ENCODE measurements around the gene PLEKHH3. TPM values are rescaled to one million over a fixed set of nuclear protein-coding genes. Genes with fewer than 3 reads are reported as not detected.
"Not testable (repeated sequence)": the region's sequence is repeated elsewhere in the genome, so short reads cannot be mapped to it uniquely, and the experiment has no call there.

Gene PLEKHH3
- total RNA-seq, 2 experiments from 2014 or later = 1.8 to 3.1 TPM

- H3K9me3 Mint-ChIP-seq = no peaks in the 10 kb centered on the region
- ChIA-PET POLR2A (interaction anchor here (1.1 kb wide), 1 partner anchor 30 kb away, joined by 4 read pairs; the partner anchor contains the start of gene TUBG1), CTCF (no interaction called here)
- H3K27me3 Mint-ChIP-seq = peaks cover 10% of the 10 kb centered on the region
- no peak for DNase-seq
- no peaks in the 10 kb centered on the region for H3K4me1 Mint-ChIP-seq
- no peak overlapping the region for H3K27ac Mint-ChIP-seq
- H3K4me3 Mint-ChIP-seq = no peak overlapping the region
- H3K36me3 Mint-ChIP-seq (ENCODE audit: low read depth) = no peaks in the 10 kb centered on the region
These were observed 37.2 kb downstream of the PLEKHH3 start for GRCh38 chr17:42639525-42640113.

GRCh38 chr17:42632949-42633444 lies 43.8 kb downstream of the PLEKHH3 start:
- no peaks in the 10 kb centered on the region for H3K36me3 Mint-ChIP-seq (ENCODE audit: low read depth)
- no peak for DNase-seq
- no peak overlapping the region for H3K4me3 Mint-ChIP-seq
- peaks cover 2% of the 10 kb centered on the region for H3K4me1 Mint-ChIP-seq
- POLR2A ChIA-PET = interaction anchor here (0.7 to 1.1 kb wide), 4 partner anchors 14 to 46 kb away, joined by 3 read pairs; partner anchors contain the start of gene TUBG1
- CTCF ChIA-PET = interaction anchor here (1.0 kb wide), 1 partner anchor 25 kb away, joined by 6 read pairs; no protein-coding TSS in a partner anchor
- no peaks in the 10 kb centered on the region for H3K9me3 Mint-ChIP-seq
- H3K27me3 Mint-ChIP-seq = no peaks in the 10 kb centered on the region
- H3K27ac Mint-ChIP-seq = no peak overlapping the region

GRCh38 chr17:42629411-42630009 lies 47.3 kb downstream of the PLEKHH3 start:
- H3K4me1 Mint-ChIP-seq = peaks cover 2% of the 10 kb centered on the region
- no peaks in the 10 kb centered on the region for H3K9me3 Mint-ChIP-seq
- H3K4me3 Mint-ChIP-seq = no peak overlapping the region
- CTCF ChIA-PET = interaction anchor here (1.7 kb wide), 1 partner anchor 134 kb away, joined by 5 read pairs; no protein-coding TSS in a partner anchor
- H3K27me3 Mint-ChIP-seq = no peaks in the 10 kb centered on the region
- no peaks in the 10 kb centered on the region for H3K36me3 Mint-ChIP-seq (ENCODE audit: low read depth)
- H3K27ac Mint-ChIP-seq = no peak overlapping the region
- POLR2A ChIA-PET = interaction anchor here (1.0 kb wide), 1 partner anchor 12 kb away, joined by 3 read pairs; no protein-coding TSS in a partner anchor
- no peak for DNase-seq

- H3K27ac Mint-ChIP-seq; H3K4me1 Mint-ChIP-seq; H3K36me3 Mint-ChIP-seq (ENCODE audit: low read depth); H3K4me3 Mint-ChIP-seq; CTCF ChIA-PET; H3K9me3 Mint-ChIP-seq; DNase-seq; H3K27me3 Mint-ChIP-seq: not testable (repeated sequence)
- POLR2A ChIA-PET = interaction anchor here (0.6 kb wide), 1 partner anchor 328 kb away, joined by 3 read pairs; no protein-coding TSS in a partner anchor
These were observed 49.6 kb downstream of the PLEKHH3 start for GRCh38 chr17:42627032-42627764.

- H3K4me1 Mint-ChIP-seq = peaks cover 3% of the 10 kb centered on the region
- DNase-seq = no peak
- H3K27ac Mint-ChIP-seq = no peak overlapping the region
- ChIA-PET POLR2A (no interaction called here), CTCF (interaction anchor here (0.7 to 0.8 kb wide), 2 partner anchors 11 to 14 kb away, joined by 3 read pairs; partner anchors contain the start of genes RETREG3 and TUBG1)
- no peak overlapping the region for H3K4me3 Mint-ChIP-seq
- H3K9me3 Mint-ChIP-seq = no peaks in the 10 kb centered on the region
- no peaks in the 10 kb centered on the region for H3K36me3 Mint-ChIP-seq (ENCODE audit: low read depth)
- H3K27me3 Mint-ChIP-seq = no peaks in the 10 kb centered on the region
These were observed 52.8 kb downstream of the PLEKHH3 start for GRCh38 chr17:42623732-42624596.

- H3K27me3 Mint-ChIP-seq = no peaks in the 10 kb centered on the region
- POLR2A ChIA-PET = no interaction called here
- H3K36me3 Mint-ChIP-seq (ENCODE audit: low read depth) = no peaks in the 10 kb centered on the region
- H3K27ac Mint-ChIP-seq = no peak overlapping the region
- DNase-seq = no peak
- peaks cover 10% of the 10 kb centered on the region for H3K4me1 Mint-ChIP-seq
- CTCF ChIA-PET = interaction anchor here (0.7 to 0.8 kb wide), 2 partner anchors 11 to 13 kb away, joined by 3 read pairs; partner anchors contain the start of genes RETREG3 and TUBG1
- no peaks in the 10 kb centered on the region for H3K9me3 Mint-ChIP-seq
- no peak overlapping the region for H3K4me3 Mint-ChIP-seq
These were observed 53.5 kb downstream of the PLEKHH3 start for GRCh38 chr17:42623271-42623670.

- H3K9me3 Mint-ChIP-seq; DNase-seq; H3K27ac Mint-ChIP-seq; H3K27me3 Mint-ChIP-seq; H3K4me3 Mint-ChIP-seq; H3K36me3 Mint-ChIP-seq (ENCODE audit: low read depth); POLR2A ChIA-PET: not testable (repeated sequence)
- H3K4me1 Mint-ChIP-seq = peaks cover 13% of the 10 kb centered on the region
- CTCF ChIA-PET = interaction anchor here (0.5 to 1.2 kb wide), 2 partner anchors 202 to 287 kb away, joined by 3 read pairs; partner anchors contain the start of gene BECN1
These were observed 54.8 kb downstream of the PLEKHH3 start for GRCh38 chr17:42621987-42622386.

- Mint-ChIP-seq H3K27me3 (no peaks in the 10 kb centered on the region), H3K36me3 (ENCODE audit: low read depth) (peaks cover 22% of the 10 kb centered on the region), H3K4me1 (peaks cover 12% of the 10 kb centered on the region), H3K4me3 (no peak overlapping the region), H3K27ac (no peak overlapping the region), H3K9me3 (no peaks in the 10 kb centered on the region)
- no peak for DNase-seq
- POLR2A ChIA-PET = interaction anchor here (0.8 kb wide), 1 partner anchor 14 kb away, joined by 3 read pairs; no protein-coding TSS in a partner anchor
- CTCF ChIA-PET = no interaction called here
These were observed 58.2 kb downstream of the PLEKHH3 start for GRCh38 chr17:42618442-42619150.

GRCh38 chr17:42617956-42618431 lies 58.8 kb downstream of the PLEKHH3 start:
- no peak overlapping the region for H3K27ac Mint-ChIP-seq
- H3K9me3 Mint-ChIP-seq = no peaks in the 10 kb centered on the region
- no peak overlapping the region for H3K4me3 Mint-ChIP-seq
- H3K36me3 Mint-ChIP-seq (ENCODE audit: low read depth) = peaks cover 25% of the 10 kb centered on the region
- no peak for DNase-seq
- CTCF ChIA-PET = no interaction called here
- no peaks in the 10 kb centered on the region for H3K27me3 Mint-ChIP-seq
- POLR2A ChIA-PET = interaction anchor here (1.0 kb wide), 1 partner anchor 11 kb away, joined by 3 read pairs; no protein-coding TSS in a partner anchor
- peaks cover 12% of the 10 kb centered on the region for H3K4me1 Mint-ChIP-seq
